PC-9 (cell line): ENCODE measurements around the gene LY6G6F.

Experiments used
- CTCF ChIP-seq: fragments of 200-600 bp; sonication (generic); conservative IDR thresholded peaks from 2 replicates; pipeline ENCODE4 v1.6.1; 2017; ENCODE audit warnings: mixed run types, antibody characterized with exemption, mild to moderate bottlenecking, moderate library complexity
- EZH2 ChIP-seq: fragments of 200-600 bp; sonication (generic); IDR thresholded peaks from 2 replicates; pipeline ENCODE4 v1.8.0; 2017; ENCODE audit warnings: antibody characterized with exemption, low read depth

- TF ChIP-seq CTCF: no peak
- no peak for TF ChIP-seq EZH2
These were observed 14.8 kb downstream of the LY6G6F start, which contains the start of gene LY6G6C for GRCh38 chr6:31721351-31722020.
